Measurements from ENCODE around the gene RERE. TPM values are rescaled to one million over a fixed set of nuclear protein-coding genes. Genes with fewer than 3 reads are reported as not detected.

RERE gene
- total and polyA plus RNA-seq, 12 donors = 46.5 to 163 (median 139) TPM

DNA sequence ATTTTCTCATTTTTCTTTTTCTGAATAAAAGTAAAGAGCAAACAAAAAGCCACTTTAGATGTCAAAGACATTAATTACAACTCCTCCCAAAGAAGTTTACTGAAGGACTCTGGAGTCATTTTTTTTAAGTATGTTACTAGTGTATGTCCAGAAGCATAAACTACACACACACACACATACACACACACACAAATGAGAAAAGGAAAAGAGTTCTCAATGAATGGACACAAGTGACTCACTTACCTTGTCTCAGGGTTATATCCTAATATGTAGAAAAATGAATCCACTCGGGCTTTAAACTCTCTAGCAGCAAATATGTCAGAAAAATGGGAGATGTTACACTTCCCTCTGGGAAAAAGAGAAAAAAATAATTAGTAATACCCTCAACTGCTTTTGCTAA is 276.5 kb downstream of the RERE start:
- intact Hi-C loops (cut with DNase I) = no loop called here
- WGBS, 2 donors = 86 to 91% methylated on average over 1 of the region's 1 CpG

GRCh38 chr1:8540261-8540941 is 277.0 kb downstream of the RERE start:
- peaks cover 0 to 45% (median 0%) of the 10 kb centered on the region in 9 donors for H3K36me3 ChIP-seq
- DNase-seq (no peak), ATAC-seq (no peak)
- TF ChIP-seq CTCF (IDR thresholded peaks at IDR 0.05) = no peak
- H3K27ac ChIP-seq = no peak overlapping the region
- peaks cover 0 to 12% (median 0%) of the 10 kb centered on the region in 9 donors for H3K4me1 ChIP-seq
- intact Hi-C loops (cut with DNase I) = no loop called here
- no peaks in the 10 kb centered on the region for H3K27me3 ChIP-seq
- H3K4me3 ChIP-seq = no peak overlapping the region
- whole genome bisulfite sequencing, 2 donors = 75 to 90% methylated on average over 3 of the region's 3 CpGs
- peaks cover 0 to 5% (median 0%) of the 10 kb centered on the region in 11 donors for H3K9me3 ChIP-seq

More for the DNA sequence above, 276.5 kb downstream of the RERE start:
- peaks cover 0 to 12% (median 0%) of the 10 kb centered on the region in 9 donors for H3K4me1 ChIP-seq
- peaks cover 0 to 47% (median 0%) of the 10 kb centered on the region in 9 donors for H3K36me3 ChIP-seq
- H3K27ac ChIP-seq = peak overlapping the region in 1 of 10 donors; percentile 2
- peaks cover 0 to 5% (median 0%) of the 10 kb centered on the region in 11 donors for H3K9me3 ChIP-seq
- no peak for DNase-seq
- no peaks in the 10 kb centered on the region for H3K27me3 ChIP-seq
- ATAC-seq = no peak
- no peak overlapping the region for H3K4me3 ChIP-seq
- no peak for TF ChIP-seq CTCF (IDR thresholded peaks at IDR 0.05)

DNA sequence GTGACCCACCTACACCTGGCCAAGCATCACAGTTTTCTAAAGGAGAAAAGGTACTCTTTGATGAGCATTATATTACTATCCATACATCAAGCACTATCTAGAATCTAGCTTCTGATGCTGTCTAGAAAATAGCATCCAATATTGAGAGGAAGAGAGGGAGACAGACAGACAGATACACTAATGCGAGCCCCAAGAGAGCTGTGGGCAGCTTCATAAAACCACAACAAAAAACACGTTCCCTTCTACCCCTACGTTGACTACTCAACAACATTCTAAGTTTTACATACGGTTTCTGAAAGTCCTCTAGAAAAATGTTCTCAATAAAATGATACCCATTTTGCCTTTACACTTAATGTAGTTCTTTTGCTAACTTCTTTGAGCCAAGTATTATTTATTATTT is 277.8 kb downstream of the RERE start:
- intact Hi-C loops (cut with DNase I) = no loop called here
- Histone ChIP-seq H3K27me3 (no peaks in the 10 kb centered on the region), H3K4me3 (no peak overlapping the region), H3K4me1 (peaks cover 0 to 12% (median 0%) of the 10 kb centered on the region in 9 donors), H3K36me3 (peaks cover 0 to 38% (median 0%) of the 10 kb centered on the region in 9 donors), H3K27ac (no peak overlapping the region), H3K9me3 (peaks cover 0 to 5% (median 0%) of the 10 kb centered on the region in 11 donors)
- no peak for ATAC-seq
- TF ChIP-seq CTCF (IDR thresholded peaks at IDR 0.05) = no peak
- WGBS, 2 donors = 93 to 96% methylated on average over 4 of the region's 4 CpGs
- no peak for DNase-seq

DNA sequence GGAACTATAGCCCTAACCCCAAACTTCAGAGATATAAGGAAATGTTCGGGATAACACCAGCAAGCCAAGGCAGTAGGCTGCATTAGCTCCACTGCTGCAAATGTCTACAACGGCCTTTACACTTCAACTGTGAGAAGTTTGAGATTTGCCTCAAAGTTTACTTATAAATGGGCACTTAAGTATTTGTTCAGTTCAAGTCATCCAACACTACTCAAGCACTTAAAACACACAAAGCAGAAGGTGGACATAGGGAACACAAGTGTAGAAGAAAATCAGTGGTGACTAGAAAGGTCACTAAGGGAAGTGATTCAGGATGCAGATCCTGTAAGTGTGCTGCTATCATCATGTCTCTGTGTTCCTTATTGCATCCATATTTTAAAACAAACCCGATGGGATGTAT is 278.9 kb downstream of the RERE start:
- no peak overlapping the region for H3K4me3 ChIP-seq
- H3K9me3 ChIP-seq = no peaks in the 10 kb centered on the region
- peaks cover 0 to 36% (median 0%) of the 10 kb centered on the region in 9 donors for H3K36me3 ChIP-seq
- intact Hi-C loops (cut with DNase I) = no loop called here
- ATAC-seq (no peak), DNase-seq (no peak)
- no peaks in the 10 kb centered on the region for H3K27me3 ChIP-seq
- H3K4me1 ChIP-seq = peaks cover 0 to 12% (median 0%) of the 10 kb centered on the region in 9 donors
- no peak for TF ChIP-seq CTCF (IDR thresholded peaks at IDR 0.05)
- 74 to 84% methylated on average over 3 of the region's 3 CpGs for whole genome bisulfite sequencing, 2 donors
- H3K27ac ChIP-seq = no peak overlapping the region
